Hepatocyte (in vitro differentiated cells): ENCODE measurements around the gene PLEKHG4B. TPM values are rescaled to one million over a fixed set of nuclear protein-coding genes. Genes with fewer than 3 reads are reported as not detected.

Source experiments
- DNase-seq: peaks from one replicate; pipeline ENCODE4 v3.0.0-alpha.2; 2016; ENCODE audit warnings: low spot score
- H2AFZ ChIP-seq: fragments of 200-600 bp; sonication (generic); 2 replicates; pipeline ENCODE4 v1.6.0; 2016; ENCODE audit warnings: antibody characterized with exemption, mild to moderate bottlenecking
- H3K27ac ChIP-seq: fragments of 200-600 bp; sonication (generic); 2 replicates; pipeline ENCODE4 v1.5.1; 2016; ENCODE audit warnings: mild to moderate bottlenecking
- H3K27me3 ChIP-seq: fragments of 200-600 bp; sonication (generic); 2 replicates; pipeline ENCODE4 v1.6.1; 2016
- H3K36me3 ChIP-seq: fragments of 200-600 bp; sonication (generic); replicated peaks from 2 replicates; pipeline ENCODE4 v1.5.1; 2016; ENCODE audit warnings: low read depth; ENCODE audit not compliant: insufficient read depth
- H3K4me1 ChIP-seq: fragments of 200-600 bp; sonication (generic); 2 replicates; pipeline ENCODE4 v1.5.1; 2016; ENCODE audit warnings: mild to moderate bottlenecking, moderate library complexity; ENCODE audit not compliant: insufficient read depth
- H3K4me2 ChIP-seq: fragments of 200-600 bp; sonication (generic); 2 replicates; pipeline ENCODE4 v1.6.0; 2016
- H3K4me3 ChIP-seq: fragments of 200-600 bp; sonication (generic); 2 replicates; pipeline ENCODE4 v1.5.1; 2016; ENCODE audit warnings: mild to moderate bottlenecking
- H3K79me2 ChIP-seq: fragments of 200-600 bp; sonication (generic); 2 replicates; pipeline ENCODE4 v1.6.0; 2017; ENCODE audit warnings: mild to moderate bottlenecking
- H3K9me2 ChIP-seq: fragments of 200-600 bp; sonication (generic); replicated peaks from 2 replicates; pipeline ENCODE4 v1.6.0; 2017; ENCODE audit warnings: mild to moderate bottlenecking; ENCODE audit not compliant: insufficient read depth
- H3K9me3 ChIP-seq: fragments of 200-600 bp; sonication (generic); 2 replicates; pipeline ENCODE4 v1.5.1; 2016; ENCODE audit warnings: low read depth, mild to moderate bottlenecking
- H4K20me1 ChIP-seq: fragments of 200-600 bp; sonication (generic); 2 replicates; pipeline ENCODE4 v1.6.0; 2016; ENCODE audit warnings: mild to moderate bottlenecking; ENCODE audit not compliant: insufficient read depth, poor library complexity, severe bottlenecking
- CTCF ChIP-seq: fragments of 200-600 bp; sonication (generic); IDR thresholded peaks from 2 replicates; pipeline ENCODE4 v1.5.1; 2016; ENCODE audit warnings: antibody characterized with exemption, mild to moderate bottlenecking; ENCODE audit not compliant: poor library complexity
- EZH2 ChIP-seq: fragments of 200-600 bp; sonication (generic); IDR thresholded peaks from 2 replicates; pipeline ENCODE4 v1.6.1; 2016; ENCODE audit warnings: antibody characterized with exemption, mild to moderate bottlenecking, borderline replicate concordance
- EZH2phosphoT487 ChIP-seq: fragments of 200-600 bp; sonication (generic); IDR thresholded peaks from one replicate; pipeline ENCODE4 v1.6.1; 2018; ENCODE audit warnings: antibody characterized with exemption, mild to moderate bottlenecking, low read depth, moderate library complexity; ENCODE audit not compliant: unreplicated experiment, severe bottlenecking
- WGBS: methylation state at CpG from one replicate; pipeline ENCODE4 v1.1.6; 2016; ENCODE audit warnings: low lambda C conversion rate; ENCODE audit errors: missing lambda C conversion rate; 5-methylcytosine and 5-hydroxymethylcytosine counted together
- polyA plus RNA-seq: library from polyadenylated mRNA; unstranded; fragments of >200 nt; fragmentation: Nextera tagmentation; extraction: Ambion mirVana; gene quantifications from 2 replicates; pipeline ENCODE4 v1.2.1, GENCODE V29; 2016
- total RNA-seq: library from RNA; depleted of rRNA; stranded (reverse); fragments of >200 nt; gene quantifications from 2 replicates; pipeline ENCODE4 v1.2.3, GENCODE V29; 2014

PLEKHG4B gene
- total and polyA plus RNA-seq, 2 experiments from 2014 or later = 3.6 to 4.0 TPM

DNA sequence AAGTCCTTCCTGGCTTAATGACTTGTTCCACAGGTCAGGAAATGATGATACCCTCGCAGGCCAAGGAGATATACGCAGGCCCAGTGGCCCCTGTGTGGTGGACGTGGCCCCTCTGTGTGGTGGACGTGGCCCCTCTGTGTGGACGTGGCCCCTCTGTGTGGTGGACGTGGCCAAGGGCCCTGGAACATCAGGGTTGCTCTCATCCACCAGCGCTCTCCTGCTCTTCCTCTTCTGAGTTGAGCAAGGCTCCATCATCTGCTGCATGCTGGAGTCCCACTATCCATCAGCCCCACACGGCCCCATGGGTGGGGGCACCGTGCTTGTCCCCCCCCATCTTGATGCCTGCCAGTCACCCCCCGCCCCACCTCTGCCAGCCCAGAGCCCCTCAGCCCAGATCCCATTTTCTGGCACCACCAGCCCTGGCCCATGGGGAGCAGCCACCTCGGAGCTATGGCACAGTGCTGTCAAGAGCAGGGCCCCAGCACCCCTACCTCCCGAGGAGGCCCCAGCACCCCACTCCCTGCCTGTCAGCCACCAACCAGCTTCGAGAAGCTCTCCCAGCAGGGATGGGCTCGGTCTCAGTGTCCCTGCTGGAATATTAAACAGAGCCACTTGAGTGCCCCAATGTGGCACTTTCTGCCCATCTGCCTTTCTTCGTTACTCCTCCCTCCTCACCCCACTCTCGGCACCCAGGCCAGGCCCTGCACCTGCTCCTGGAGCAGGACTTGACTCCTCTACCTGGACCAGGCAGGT lies 107.4 kb downstream of the PLEKHG4B start:
- Histone ChIP-seq H3K4me3 (no peak overlapping the region), H3K9me3 (no peaks in the 10 kb centered on the region), H3K27ac (no peak overlapping the region), H3K4me1 (no peaks in the 10 kb centered on the region), H3K36me3 (no peaks in the 10 kb centered on the region), H2AFZ (no peak overlapping the region), H4K20me1 (no peaks in the 10 kb centered on the region), H3K4me2 (no peak overlapping the region), H3K9me2 (no peaks in the 10 kb centered on the region), H3K79me2 (peaks cover 3% of the 10 kb centered on the region), H3K27me3 (no peaks in the 10 kb centered on the region)
- TF ChIP-seq EZH2 = no peak
- no peak for TF ChIP-seq CTCF
- TF ChIP-seq EZH2phosphoT487 = no peak
- whole genome bisulfite sequencing = 100% methylated on average over 13 of the region's 16 CpGs
- no peak for DNase-seq

DNA sequence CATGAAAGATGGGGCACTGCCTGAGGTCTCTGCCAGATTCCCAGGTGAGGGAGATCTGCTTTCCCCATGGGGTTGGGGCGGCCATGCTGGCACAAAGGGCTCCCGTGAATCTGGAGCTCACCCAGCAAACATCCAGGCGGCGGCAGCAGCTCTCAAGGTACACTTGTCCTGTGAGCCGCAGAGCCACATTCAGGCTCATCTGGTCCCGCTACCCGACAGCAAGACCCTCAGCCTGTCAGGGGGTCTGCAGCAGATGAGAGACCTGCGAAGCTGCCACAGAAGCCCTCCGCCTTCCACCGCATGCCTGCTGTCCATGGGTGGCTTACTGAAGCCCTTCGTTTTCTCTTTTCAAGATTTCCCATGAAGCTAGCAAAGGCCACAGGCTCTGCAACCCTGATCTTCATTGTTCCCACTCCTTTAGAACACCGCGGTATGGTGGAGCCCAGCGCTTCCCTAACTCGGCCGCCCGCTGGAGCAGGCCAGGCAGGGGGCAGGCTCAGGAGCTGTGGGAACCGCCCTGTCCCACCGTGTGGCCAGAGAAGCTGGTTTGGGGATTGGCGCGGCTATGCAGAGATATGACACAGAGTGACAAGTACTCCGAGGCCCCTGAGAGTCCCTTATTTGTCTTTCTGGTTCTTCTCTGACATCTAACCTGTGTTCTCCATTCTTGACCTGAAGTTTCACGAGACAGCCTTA lies 108.1 kb downstream of the PLEKHG4B start:
- no peak for DNase-seq
- H3K4me1 ChIP-seq = no peaks in the 10 kb centered on the region
- H3K9me3 ChIP-seq = no peaks in the 10 kb centered on the region
- no peak overlapping the region for H2AFZ ChIP-seq
- no peaks in the 10 kb centered on the region for H3K27me3 ChIP-seq
- H4K20me1 ChIP-seq = no peaks in the 10 kb centered on the region
- no peak overlapping the region for H3K4me2 ChIP-seq
- H3K27ac ChIP-seq = no peak overlapping the region
- no peaks in the 10 kb centered on the region for H3K9me2 ChIP-seq
- H3K4me3 ChIP-seq = no peak overlapping the region
- no peak for TF ChIP-seq EZH2
- TF ChIP-seq EZH2phosphoT487 = no peak
- H3K79me2 ChIP-seq = peaks cover 7% of the 10 kb centered on the region
- 91% methylated on average over 23 of the region's 23 CpGs for WGBS
- H3K36me3 ChIP-seq = no peaks in the 10 kb centered on the region

DNA sequence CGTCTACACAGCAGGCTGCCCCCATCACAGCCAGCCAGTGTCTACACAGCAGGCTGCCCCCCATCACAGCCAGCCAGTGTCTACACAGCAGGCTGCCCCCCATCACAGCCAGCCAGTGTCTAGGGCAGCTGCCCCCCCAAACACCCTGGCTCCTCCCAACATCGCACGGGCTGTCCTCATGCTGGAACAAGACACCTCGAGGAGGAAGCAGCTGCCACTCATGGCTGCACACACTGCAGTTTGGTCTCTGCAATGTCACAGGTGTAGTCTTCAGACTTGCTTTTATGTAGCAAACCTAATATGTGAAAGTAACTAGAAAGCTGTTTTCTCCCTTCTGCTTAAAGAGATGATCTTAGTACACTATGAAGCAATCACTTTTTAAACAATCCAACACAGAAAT lies 109.0 kb downstream of the PLEKHG4B start:
- Histone ChIP-seq H3K9me2 (no peaks in the 10 kb centered on the region), H3K27ac (no peak overlapping the region), H3K36me3 (no peaks in the 10 kb centered on the region), H3K9me3 (no peaks in the 10 kb centered on the region), H4K20me1 (no peaks in the 10 kb centered on the region), H3K4me1 (no peaks in the 10 kb centered on the region), H3K79me2 (peaks cover 12% of the 10 kb centered on the region), H2AFZ (no peak overlapping the region), H3K4me2 (no peak overlapping the region), H3K4me3 (no peak overlapping the region), H3K27me3 (no peaks in the 10 kb centered on the region)
- TF ChIP-seq CTCF (no peak), EZH2phosphoT487 (no peak), EZH2 (no peak)
- WGBS = 81% methylated on average over 3 of the region's 4 CpGs
- DNase-seq = no peak

DNA sequence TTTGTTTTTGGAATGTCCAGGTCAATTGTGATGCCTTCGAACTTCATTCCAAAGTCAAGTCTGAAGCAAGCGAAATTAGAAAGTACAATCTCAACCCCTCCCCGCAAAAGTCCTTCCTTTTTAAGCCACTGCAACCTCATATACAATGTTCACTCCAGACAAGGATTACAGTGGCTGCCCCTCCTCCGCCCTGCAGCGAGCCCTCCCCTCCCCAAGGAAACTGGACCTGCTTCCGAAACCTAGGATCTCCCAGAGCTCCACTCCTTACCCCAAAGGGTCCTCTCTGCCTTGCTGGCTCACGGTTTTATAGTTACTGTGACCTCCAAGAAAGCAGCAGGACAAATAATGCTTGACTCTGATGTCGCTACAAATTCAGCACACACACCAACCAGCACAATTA lies 109.7 kb downstream of the PLEKHG4B start:
- peaks cover 2% of the 10 kb centered on the region for H4K20me1 ChIP-seq
- no peaks in the 10 kb centered on the region for H3K36me3 ChIP-seq
- TF ChIP-seq EZH2 (no peak), EZH2phosphoT487 (no peak), CTCF (no peak)
- H3K4me3 ChIP-seq = no peak overlapping the region
- no peak overlapping the region for H3K27ac ChIP-seq
- 89% methylated on average over 8 of the region's 8 CpGs for WGBS
- H3K9me3 ChIP-seq = no peaks in the 10 kb centered on the region
- no peaks in the 10 kb centered on the region for H3K9me2 ChIP-seq
- H3K4me1 ChIP-seq = no peaks in the 10 kb centered on the region
- DNase-seq = no peak
- no peak overlapping the region for H2AFZ ChIP-seq
- no peaks in the 10 kb centered on the region for H3K27me3 ChIP-seq
- no peak overlapping the region for H3K4me2 ChIP-seq
- peaks cover 15% of the 10 kb centered on the region for H3K79me2 ChIP-seq
